Mammary epithelial cell (primary cell): ENCODE data around the gene ANKRD62.

Experiments
- CTCF ChIP-seq, 2 donors: IDR thresholded peaks in 1 of 2; conservative IDR thresholded peaks in 1 of 2; 2 replicates each; pipeline ENCODE4 v1.5.1; 2011 to 2012; ENCODE audit warnings: inconsistent platforms in 2 of 2, low read length in 2 of 2, mild to moderate bottlenecking in 2 of 2, control low read depth in 1 of 2, low read depth in 1 of 2; ENCODE audit not compliant: insufficient read depth in 1 of 2; ENCODE audit errors: extremely low read depth in 1 of 2
- EZH2 ChIP-seq: IDR thresholded peaks from 2 replicates; pipeline ENCODE4 v1.6.1; 2012; ENCODE audit warnings: low read length, inconsistent platforms, borderline replicate concordance

DNA sequence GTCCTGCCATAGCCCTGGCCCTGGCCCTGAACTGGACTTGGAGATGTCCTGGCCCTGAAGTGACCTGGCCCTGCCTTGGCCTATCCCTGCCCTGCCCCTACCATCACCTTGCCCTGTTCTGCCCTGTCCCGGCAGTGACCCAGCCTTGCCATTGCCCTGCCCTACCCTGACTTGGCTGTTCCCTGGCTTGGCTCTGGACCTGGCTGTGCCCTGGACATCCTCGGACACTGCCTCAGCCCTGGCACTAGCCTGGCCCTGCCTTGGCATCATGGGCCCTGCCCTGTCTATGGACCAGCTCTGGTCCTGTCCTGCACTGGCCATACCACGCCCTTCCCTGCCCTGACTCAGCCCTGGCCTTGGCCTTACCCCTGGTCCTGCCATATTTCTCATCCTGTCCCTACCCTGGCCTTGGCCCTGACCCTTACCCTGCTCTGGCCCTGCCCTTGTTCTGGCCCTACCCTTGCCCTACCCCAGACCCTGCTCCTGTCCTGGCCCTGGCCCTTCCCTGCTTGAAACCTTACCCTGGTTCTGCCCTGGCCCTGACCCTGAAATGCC, 6.1 kb upstream of the ANKRD62 start:
- no peak for TF ChIP-seq CTCF (conservative IDR thresholded peaks at IDR 0.05 in 1 of 2, IDR thresholded peaks at IDR 0.05 in 1 of 2; ENCODE audit: extremely low read depth in 1 of 2, insufficient read depth in 1 of 2, low read depth in 1 of 2, low read length in 2 of 2)
- TF ChIP-seq EZH2, result no peak
